GM12892 (cell line): Measurements from ENCODE around the gene WDR43.

Source experiments
- POLR2A ChIP-seq: IDR thresholded peaks from 2 replicates; pipeline ENCODE4 v1.6.1; 2011; ENCODE audit warnings: low read depth, low read length, control low read depth
- POLR2AphosphoS5 ChIP-seq: IDR thresholded peaks from 2 replicates; pipeline ENCODE4 v1.6.1; 2011; ENCODE audit warnings: low read depth, low read length, control low read depth

- TF ChIP-seq POLR2A = no peak
- no peak for TF ChIP-seq POLR2AphosphoS5
These were observed 96.0 kb downstream of the WDR43 start for GRCh38 chr2:28990445-28990844.
